ENCODE data around the gene PRKACG.

Gene PRKACG

DNA sequence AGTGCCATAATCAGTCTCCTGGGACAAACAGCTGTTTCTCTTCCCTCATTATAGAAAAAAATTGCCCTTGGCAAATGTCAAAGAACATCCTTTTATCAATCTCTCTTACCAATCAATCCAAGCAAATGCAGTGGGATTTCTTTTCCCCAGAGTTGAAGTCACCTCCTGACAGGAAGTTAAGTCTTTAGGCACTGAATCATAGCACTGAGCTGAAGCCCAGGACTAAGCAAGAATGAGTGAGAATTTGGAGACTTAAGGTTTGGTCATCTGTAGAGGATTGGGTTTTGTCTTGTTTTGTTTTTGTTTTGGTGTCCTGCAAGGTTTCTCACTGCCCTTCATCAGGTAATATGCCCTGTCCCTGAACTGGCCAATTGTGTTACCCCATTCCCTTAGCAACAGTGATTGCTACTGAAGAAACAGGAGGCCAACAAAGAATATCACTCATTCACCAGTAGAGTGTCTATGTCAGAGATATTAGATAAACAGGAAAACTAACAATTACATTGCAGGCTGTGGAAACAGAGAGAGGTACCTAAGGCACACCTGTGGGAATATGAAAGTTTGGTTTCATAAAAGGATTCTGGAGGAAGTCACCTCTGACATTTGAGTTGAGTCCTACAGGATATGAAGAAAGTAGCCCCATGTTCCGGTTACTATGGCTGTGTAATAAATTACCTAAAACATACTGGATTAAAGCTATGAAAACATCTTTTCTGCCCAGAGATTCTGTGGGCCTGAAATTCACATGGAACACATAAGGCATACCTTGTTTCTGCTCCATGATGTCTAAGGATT is 17.1 kb upstream of the PRKACG start:
- Histone ChIP-seq H4K20me1 (ENCODE audit: insufficient read depth, low read length) (no peaks in the 10 kb centered on the region), H3K4me2 (ENCODE audit: low read depth, low read length) (no peak overlapping the region)

DNA sequence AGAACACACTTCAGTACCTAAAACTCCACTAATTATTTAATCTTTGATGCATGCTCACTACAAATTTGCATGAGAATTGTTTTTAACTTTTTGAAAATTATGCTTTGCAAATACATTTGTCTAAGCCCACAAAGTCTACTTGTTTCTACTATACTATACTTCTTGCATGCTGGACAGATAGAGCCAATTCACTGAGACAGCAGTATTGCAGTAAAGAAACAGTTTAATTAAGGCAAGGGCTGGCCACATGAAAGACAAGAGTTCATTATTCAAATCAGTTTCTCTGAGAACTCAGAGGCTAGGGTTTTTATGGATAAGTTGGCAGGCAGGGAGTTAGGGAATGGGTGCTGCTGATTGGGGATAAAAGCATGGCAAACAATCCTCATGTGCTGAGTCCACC is 15.6 kb upstream of the PRKACG start:
- 0 out of 2 replicates have a peak, but pooled peaks cover 4% of the 10 kb centered on the region for H3K9me3 ChIP-seq (replicated peaks; ENCODE audit: insufficient read depth, low read length)
- H2AFZ ChIP-seq (ENCODE audit: low read length): no peak overlapping the region
- no peaks in the 10 kb centered on the region for H3K79me2 ChIP-seq (ENCODE audit: low read length)
- no peak overlapping the region for H3K4me2 ChIP-seq (ENCODE audit: low read depth, low read length)
- peaks cover 6% of the 10 kb centered on the region; the same call in 1 of the 2 replicates for H3F3A ChIP-seq (ENCODE audit: insufficient read depth, low read length)
- no peak for DNase-seq
- TF ChIP-seq, protein P1, sequence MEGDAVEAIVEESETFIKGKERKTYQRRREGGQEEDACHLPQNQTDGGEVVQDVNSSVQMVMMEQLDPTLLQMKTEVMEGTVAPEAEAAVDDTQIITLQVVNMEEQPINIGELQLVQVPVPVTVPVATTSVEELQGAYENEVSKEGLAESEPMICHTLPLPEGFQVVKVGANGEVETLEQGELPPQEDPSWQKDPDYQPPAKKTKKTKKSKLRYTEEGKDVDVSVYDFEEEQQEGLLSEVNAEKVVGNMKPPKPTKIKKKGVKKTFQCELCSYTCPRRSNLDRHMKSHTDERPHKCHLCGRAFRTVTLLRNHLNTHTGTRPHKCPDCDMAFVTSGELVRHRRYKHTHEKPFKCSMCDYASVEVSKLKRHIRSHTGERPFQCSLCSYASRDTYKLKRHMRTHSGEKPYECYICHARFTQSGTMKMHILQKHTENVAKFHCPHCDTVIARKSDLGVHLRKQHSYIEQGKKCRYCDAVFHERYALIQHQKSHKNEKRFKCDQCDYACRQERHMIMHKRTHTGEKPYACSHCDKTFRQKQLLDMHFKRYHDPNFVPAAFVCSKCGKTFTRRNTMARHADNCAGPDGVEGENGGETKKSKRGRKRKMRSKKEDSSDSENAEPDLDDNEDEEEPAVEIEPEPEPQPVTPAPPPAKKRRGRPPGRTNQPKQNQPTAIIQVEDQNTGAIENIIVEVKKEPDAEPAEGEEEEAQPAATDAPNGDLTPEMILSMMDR (IDR thresholded peaks at IDR 0.05; ENCODE audit: low read length): no peak
- no peak for TF ChIP-seq EZH2phosphoT487 (IDR thresholded peaks at IDR 0.05; ENCODE audit: low read length)
- no peak for TF ChIP-seq EZH2 (optimal IDR thresholded peaks at IDR 0.05; ENCODE audit: low read depth, low read length)
- no peak overlapping the region for H3K4me3 ChIP-seq (ENCODE audit: low read length)
- no peaks in the 10 kb centered on the region for H3K9me2 ChIP-seq (replicated peaks; ENCODE audit: insufficient read depth, low read length)
- no peak overlapping the region for H3K27ac ChIP-seq (ENCODE audit: low read length)
- no peak overlapping the region for H3K9ac ChIP-seq (ENCODE audit: low read length)
- no peaks in the 10 kb centered on the region for H4K20me1 ChIP-seq (ENCODE audit: insufficient read depth, low read length)
- H3K27me3 ChIP-seq (replicated peaks; ENCODE audit: insufficient read depth, low read length): no peaks in the 10 kb centered on the region
- H3K4me1 ChIP-seq (ENCODE audit: low read length): peaks cover 14% of the 10 kb centered on the region
- no peaks in the 10 kb centered on the region for H3K36me3 ChIP-seq (replicated peaks; ENCODE audit: insufficient read depth, low read length)

More for the DNA sequence above, 17.1 kb upstream of the PRKACG start:
- no peaks in the 10 kb centered on the region for H3K9me2 ChIP-seq (replicated peaks; ENCODE audit: insufficient read depth, low read length)
- H3K27ac ChIP-seq (ENCODE audit: low read length): no peak overlapping the region
- H3K36me3 ChIP-seq (replicated peaks; ENCODE audit: insufficient read depth, low read length): no peaks in the 10 kb centered on the region
- H3K79me2 ChIP-seq (ENCODE audit: low read length): peaks cover 5% of the 10 kb centered on the region
- H3K4me3 ChIP-seq (ENCODE audit: low read length): no peak overlapping the region
- H3K4me1 ChIP-seq (ENCODE audit: low read length): peaks cover 18% of the 10 kb centered on the region
- H3K9ac ChIP-seq (ENCODE audit: low read length): no peak overlapping the region
- H2AFZ ChIP-seq (ENCODE audit: low read length): no peak overlapping the region
- 0 out of 2 replicates have a peak, but pooled peaks cover 4% of the 10 kb centered on the region for H3K9me3 ChIP-seq (replicated peaks; ENCODE audit: insufficient read depth, low read length)
- TF ChIP-seq, protein P1 (IDR thresholded peaks at IDR 0.05; ENCODE audit: low read length): no peak
- TF ChIP-seq EZH2phosphoT487 (IDR thresholded peaks at IDR 0.05; ENCODE audit: low read length): no peak
- TF ChIP-seq EZH2 (optimal IDR thresholded peaks at IDR 0.05; ENCODE audit: low read depth, low read length): no peak
- peaks cover 8% of the 10 kb centered on the region; the same call in 1 of the 2 replicates for H3F3A ChIP-seq (ENCODE audit: insufficient read depth, low read length)
- no peaks in the 10 kb centered on the region for H3K27me3 ChIP-seq (replicated peaks; ENCODE audit: insufficient read depth, low read length)
- DNase-seq: no peak

DNA sequence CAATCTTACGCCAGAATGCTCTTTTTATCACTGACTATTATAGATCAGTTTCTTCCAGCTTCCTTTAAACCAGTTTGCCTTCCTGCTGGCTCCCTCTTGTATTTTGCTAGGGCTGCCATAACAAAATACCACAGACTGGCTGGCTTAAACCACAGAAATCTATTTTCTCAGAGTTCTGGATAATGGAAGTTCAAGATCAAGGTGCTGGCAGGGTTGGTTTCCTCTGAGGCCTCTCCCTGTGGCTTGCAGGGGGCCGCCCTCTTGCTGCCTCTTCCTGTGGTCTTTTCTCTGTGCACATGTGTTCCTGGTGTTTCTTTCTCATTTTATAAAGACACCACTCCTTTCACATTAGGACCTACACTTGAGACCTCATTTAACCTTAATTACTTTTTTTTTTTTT is 14.8 kb upstream of the PRKACG start:
- H3K9me3 ChIP-seq (replicated peaks; ENCODE audit: insufficient read depth, low read length): 0 out of 2 replicates have a peak, but pooled peaks cover 4% of the 10 kb centered on the region
- H3K4me1 ChIP-seq (ENCODE audit: low read length): peaks cover 14% of the 10 kb centered on the region
- H3K79me2 ChIP-seq (ENCODE audit: low read length): no peaks in the 10 kb centered on the region
- no peak overlapping the region for H3K4me3 ChIP-seq (ENCODE audit: low read length)
- DNase-seq: no peak
- no peak overlapping the region for H2AFZ ChIP-seq (ENCODE audit: low read length)
- H3K27me3 ChIP-seq (replicated peaks; ENCODE audit: insufficient read depth, low read length): no peaks in the 10 kb centered on the region
- no peaks in the 10 kb centered on the region for H3K9me2 ChIP-seq (replicated peaks; ENCODE audit: insufficient read depth, low read length)
- H4K20me1 ChIP-seq (ENCODE audit: insufficient read depth, low read length): no peaks in the 10 kb centered on the region
- no peak overlapping the region for H3K4me2 ChIP-seq (ENCODE audit: low read depth, low read length)
- H3K27ac ChIP-seq (ENCODE audit: low read length): no peak overlapping the region
- H3K36me3 ChIP-seq (replicated peaks; ENCODE audit: insufficient read depth, low read length): no peaks in the 10 kb centered on the region
- no peak overlapping the region for H3K9ac ChIP-seq (ENCODE audit: low read length)
- TF ChIP-seq EZH2phosphoT487 (IDR thresholded peaks at IDR 0.05; ENCODE audit: low read length) (no peak), EZH2 (optimal IDR thresholded peaks at IDR 0.05; ENCODE audit: low read depth, low read length) (no peak)
- TF ChIP-seq, protein P1 (IDR thresholded peaks at IDR 0.05; ENCODE audit: low read length): no peak
- H3F3A ChIP-seq (ENCODE audit: insufficient read depth, low read length): peaks cover 6% of the 10 kb centered on the region; the same call in 1 of the 2 replicates

Measured in MM.1S (cell line).